NCI-H2107 treated with DMSO at 0.1 percent for 48 hours (cell line): ENCODE data around the gene KCTD19.

Experiments used
- DNase-seq: peaks from one replicate; lab custom pipeline; 2025; ENCODE audit not compliant: unreplicated experiment; lab: John Stamatoyannopoulos, UW

Gene KCTD19

GRCh38 chr16:67283826-67284555 is 42.5 kb downstream of the KCTD19 start:
- DNase-seq = no peak

DNA sequence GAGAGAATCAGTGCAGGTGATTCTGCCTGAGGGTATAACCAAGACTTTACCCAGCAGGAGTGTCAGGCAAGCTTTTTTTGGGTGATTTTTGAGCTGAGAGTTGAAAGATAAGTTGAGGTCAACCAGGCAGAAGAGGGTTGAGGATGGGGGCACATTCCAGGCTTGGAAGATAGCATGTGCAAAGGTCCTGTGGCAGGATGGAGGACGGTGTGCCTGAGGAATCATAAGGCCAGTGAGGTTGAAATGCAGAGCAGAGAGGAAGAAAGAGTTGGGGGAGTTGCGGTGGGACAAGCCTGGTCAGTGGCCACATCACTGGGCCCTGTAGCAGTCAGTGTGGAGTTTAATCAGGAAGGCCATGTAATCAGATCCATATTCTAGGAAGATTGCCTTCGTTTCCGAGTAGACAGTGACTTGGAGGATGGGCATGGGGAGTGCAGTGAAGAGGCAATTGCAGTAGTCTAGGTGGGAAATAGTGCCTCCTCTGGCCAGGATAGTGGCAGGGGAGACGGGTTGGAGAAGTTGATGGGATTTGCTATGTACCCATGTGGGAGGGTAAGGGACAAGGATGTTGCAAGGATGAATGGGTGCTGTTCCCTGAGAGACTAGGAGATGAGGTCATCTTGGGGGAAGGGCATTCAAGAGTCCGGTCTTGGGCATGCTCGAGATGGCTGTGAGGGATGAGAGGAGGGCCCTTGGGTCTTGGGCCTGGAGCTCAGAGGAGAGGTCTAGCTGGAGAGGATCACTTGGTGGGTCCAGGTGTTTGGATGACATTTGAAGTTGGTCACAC is 43.3 kb downstream of the KCTD19 start:
- DNase-seq = no peak

DNA sequence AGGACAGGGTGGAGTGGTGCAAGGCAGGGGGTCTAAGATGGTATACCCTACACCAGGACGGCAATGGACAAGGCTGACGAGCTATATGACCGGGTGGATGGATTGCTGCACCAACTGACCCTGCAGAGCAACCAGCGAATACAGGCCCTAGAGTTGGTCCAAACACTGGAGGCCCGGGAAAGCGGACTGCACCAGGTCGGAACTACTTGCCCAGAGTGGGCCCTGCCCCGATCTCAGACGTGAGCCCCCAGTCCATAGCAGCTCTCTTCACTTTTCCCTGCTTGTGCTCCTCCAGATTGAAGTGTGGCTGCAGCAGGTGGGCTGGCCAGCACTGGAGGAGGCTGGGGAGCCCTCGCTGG is 44.1 kb downstream of the KCTD19 start:
- no peak for DNase-seq

DNA sequence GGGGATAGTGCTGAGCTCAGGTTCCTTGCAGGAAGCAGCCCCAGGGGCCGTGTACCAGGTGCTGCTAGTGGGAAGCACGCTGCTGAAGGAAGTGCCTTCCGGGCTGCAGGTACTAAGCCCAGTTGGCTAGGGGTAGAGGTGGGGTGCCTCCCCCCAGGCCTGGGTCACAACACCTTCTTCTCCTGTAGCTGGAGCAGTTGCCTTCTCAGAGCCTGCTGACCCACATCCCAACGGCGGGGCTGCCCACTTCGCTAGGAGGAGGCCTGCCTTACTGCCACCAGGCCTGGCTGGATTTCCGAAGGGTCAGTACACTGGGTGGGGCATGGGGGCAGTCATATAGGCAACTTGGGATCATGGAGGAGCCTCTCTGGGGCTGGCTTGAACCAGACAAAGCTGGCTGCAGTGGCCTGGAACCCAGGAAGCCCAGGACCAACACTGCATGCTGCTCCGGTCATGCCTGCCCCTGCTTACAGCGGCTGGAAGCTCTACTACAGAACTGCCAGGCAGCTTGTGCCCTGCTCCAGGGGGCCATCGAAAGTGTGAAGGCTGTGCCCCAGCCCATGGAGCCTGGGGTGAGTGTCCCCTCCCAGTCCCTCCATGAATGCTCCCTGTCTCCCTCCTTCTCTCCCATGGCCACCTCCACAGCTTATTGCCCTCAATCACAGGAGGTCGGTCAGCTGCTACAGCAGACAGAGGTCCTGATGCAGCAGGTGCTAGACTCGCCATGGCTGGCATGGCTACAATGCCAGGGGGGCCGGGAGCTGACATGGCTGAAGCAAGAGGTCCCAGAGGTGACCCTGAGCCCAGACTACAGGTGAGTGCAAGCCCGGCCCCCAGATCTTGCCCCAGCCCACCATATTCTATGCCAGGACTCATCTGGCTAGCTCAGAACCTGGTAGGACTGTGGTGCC is 44.8 kb downstream of the KCTD19 start:
- DNase-seq = no peak

- no peak for DNase-seq
Observed at GRCh38 chr16:67280090-67281015, 46.2 kb downstream of the KCTD19 start.

DNA sequence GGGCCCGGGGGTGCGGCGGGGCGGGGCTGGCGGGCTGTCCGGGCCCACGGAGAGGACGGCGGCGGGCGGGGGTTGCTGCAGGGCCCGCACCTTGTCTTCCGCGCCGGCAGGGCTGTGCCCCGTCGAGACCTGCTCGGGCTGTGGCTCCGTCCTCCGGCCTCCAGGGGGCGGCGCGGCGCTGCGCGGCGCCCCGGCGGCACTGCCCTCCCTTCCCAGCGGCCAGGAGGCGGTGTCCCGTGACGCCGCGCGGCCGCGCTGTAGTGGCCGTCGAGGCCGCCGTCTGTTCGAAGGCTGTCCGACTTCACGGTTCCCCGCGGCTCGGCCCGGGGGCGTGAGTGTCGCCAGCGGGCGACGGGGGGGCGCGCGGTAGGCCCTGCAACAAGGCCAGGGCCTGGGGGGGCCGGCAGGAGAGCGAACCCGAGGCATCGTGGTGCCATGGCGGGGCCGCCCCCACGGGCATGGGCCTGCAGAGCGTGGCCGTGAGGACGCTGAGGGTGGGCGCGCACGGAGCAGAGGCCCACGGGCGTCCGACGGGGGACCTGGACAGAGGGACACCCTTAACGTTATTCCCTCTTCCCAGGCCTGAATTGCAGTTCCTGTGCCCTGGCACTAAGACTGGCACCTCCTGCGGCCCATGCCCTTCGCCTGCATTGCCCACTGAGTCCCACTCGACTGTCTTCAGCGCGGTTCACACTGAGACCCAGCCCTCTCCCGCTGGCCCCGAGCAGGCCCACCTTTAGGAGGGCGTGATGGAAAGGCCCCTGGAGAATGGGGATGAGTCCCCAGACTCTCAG is 47.0 kb downstream of the KCTD19 start, which contains the start of gene PLEKHG4:
PLEKHG4 (plus strand) TSS at position 237 of the 794 bp plus-strand sequence; CDS start at position 750, 513 bp downstream.
- peak; percentile 32 for DNase-seq

- DNase-seq = no peak
Observed at GRCh38 chr16:67278773-67279295, 47.7 kb downstream of the KCTD19 start.

GRCh38 chr16:67277999-67278772 is 48.4 kb downstream of the KCTD19 start:
- no peak for DNase-seq

DNA sequence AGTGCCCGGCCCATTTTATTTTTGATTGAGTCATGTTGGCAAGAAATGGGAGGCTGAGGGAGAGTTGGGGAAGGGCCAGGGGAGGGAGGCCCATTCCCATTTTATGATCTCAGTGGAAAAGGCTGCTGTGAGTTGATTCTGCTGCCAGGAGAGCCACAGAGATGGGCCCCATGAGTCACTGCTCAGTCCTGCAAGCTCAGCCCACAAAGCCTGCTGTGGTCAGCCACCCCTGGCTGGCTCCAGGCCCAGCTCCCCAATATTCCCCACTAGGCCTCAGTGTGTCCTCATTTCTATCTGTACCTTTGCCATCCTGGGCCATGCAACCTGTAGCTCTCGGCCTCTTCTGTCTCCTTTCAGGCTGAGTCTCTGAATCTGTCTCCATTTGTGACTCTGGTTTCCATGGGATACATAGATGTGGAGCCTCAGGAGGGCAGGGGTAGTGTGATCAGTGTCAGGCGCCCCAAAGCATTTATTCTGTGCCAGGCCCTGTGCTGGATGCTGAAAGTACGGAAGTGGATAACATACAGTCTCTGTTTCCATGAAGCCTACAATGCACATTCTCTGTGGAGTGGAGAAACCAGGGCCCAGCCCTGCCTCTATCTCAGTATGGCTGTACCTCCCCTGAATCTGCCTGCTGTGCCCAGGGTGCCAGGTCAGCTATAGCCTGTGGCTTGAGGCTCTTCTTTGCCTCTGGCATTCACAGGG is 49.1 kb downstream of the KCTD19 start:
- DNase-seq = no peak

- no peak for DNase-seq
Observed at GRCh38 chr16:67275321-67275720, 51.2 kb downstream of the KCTD19 start.

DNA sequence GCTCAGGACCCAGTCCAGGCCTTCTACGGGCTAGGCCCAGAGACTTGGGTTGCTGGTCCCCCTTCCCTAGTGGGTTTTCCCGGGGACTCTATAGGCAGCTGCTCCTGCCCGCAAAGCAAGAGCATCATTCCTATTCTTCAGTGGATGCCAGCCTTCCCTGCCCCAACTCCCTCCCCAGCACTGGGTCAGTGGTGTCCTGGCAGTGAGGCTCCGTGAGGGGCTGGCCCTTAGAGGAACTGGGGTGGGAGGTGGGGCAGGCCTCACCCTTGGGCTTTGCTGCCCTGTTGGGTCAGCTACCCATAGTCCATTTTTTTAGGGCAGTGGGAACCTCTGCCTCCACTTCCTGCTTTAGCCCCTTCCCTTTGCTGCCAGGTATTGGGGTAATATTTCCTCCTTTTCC is 55.1 kb downstream of the KCTD19 start:
- DNase-seq = no peak

DNA sequence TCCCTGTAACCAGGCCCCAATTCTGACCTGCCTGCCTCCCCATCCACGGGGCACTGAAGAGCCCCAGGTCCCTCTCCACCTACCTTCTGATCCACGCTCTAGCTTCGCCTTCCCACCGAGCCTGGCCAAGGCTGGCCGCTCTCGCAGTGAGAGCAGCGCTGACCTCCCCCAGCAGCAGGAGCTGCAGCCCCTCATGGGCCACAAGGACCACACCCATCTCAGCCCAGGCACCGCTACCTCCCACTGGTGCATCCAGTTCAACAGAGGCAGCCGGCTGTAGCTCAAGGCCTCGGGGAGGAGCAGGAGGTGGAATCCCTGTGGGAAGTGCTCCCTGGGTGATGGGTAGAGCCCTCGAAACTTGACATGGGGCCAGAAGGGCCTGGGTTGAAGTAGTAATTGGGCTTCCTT is 55.6 kb downstream of the KCTD19 start:
- no peak for DNase-seq

- no peak for DNase-seq
Observed at GRCh38 chr16:67269766-67270165, 56.8 kb downstream of the KCTD19 start.

DNA sequence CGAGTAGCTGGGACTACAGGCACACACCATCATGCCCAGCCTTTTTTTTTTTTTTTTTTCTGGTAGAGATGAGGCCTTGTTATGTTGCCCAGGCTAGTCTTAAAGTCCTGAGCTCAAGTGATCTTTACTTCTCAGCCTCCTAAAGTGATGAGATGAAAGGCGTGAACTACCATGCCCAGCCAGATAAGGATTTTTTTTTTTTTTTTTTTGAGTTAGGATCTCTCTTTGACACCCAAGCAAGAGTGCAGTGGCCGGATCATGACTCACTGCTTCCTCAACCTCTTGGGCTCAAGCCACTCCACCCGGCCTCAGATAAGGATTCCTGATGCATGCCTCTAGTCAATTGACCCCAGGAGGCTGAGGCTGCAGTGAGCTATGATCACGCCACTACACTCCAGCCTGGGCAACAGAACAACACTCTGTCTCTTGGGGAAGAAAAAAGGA is 58.4 kb downstream of the KCTD19 start:
- no peak for DNase-seq

DNA sequence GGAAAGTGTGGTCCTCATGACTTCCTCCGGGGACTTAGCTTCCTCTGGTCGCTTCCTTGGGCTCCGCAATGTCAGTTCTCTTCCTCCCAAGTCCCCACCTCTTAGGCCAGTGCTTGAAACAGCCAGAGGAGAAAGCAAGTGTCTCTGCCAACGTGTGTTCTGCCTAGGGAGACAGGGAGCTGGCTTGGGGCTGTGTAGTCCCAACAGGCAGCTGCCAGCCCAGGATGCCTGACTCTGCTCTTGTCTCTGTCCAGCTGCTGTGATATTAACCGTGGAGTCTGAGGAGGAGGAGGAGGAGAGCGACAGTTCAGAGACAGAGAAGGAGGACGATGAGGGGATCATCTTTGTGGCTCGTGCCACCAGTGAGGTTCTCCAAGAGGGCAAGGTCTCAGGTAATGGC is 60.7 kb downstream of the KCTD19 start:
- DNase-seq = no peak

- no peak for DNase-seq
Observed at GRCh38 chr16:67264866-67265265, 61.7 kb downstream of the KCTD19 start.

DNA sequence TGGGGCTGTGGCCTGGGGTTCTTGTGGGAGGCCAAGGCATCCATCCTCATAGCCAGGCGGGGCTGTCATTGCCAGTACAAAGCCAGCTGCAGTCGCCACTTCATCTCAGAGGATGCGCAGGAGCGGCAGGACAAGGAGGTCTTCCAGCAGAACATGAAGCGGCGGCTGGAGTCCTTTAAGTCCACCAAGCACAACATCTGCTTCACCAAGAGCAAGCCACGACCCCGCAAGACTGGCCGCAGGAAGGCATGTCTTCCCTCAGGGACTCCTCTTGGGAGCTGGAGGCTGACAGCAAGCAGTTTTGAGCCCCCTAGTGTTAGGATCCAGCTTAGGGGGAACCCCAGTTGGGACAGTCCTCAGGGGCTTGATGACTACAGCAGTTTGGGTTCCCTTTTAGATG is 62.3 kb downstream of the KCTD19 start:
- DNase-seq = no peak

GRCh38 chr16:67263201-67263600 is 63.3 kb downstream of the KCTD19 start:
- no peak for DNase-seq
